Measurements from ENCODE around the gene SVBP.

DNA sequence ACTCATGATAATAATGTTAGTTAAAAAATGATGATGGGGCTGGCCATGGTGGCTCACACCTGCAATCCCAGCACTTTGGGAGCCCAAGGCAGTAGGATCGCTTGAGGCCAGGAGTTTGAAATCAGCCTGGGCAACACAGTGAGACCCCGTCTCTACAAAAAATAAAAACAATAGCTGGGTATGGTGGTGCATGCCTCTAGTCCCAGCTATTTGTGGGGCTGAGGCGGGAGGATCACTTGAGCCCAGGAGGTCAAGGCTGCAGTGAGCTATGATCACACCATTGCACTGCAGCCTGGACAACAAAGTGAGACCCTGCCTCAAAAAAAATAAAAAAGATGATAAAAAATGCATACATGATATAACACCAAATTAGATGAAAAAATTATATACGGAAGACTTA lies 55.6 kb downstream of the SVBP start:
- TF ChIP-seq, protein P1, sequence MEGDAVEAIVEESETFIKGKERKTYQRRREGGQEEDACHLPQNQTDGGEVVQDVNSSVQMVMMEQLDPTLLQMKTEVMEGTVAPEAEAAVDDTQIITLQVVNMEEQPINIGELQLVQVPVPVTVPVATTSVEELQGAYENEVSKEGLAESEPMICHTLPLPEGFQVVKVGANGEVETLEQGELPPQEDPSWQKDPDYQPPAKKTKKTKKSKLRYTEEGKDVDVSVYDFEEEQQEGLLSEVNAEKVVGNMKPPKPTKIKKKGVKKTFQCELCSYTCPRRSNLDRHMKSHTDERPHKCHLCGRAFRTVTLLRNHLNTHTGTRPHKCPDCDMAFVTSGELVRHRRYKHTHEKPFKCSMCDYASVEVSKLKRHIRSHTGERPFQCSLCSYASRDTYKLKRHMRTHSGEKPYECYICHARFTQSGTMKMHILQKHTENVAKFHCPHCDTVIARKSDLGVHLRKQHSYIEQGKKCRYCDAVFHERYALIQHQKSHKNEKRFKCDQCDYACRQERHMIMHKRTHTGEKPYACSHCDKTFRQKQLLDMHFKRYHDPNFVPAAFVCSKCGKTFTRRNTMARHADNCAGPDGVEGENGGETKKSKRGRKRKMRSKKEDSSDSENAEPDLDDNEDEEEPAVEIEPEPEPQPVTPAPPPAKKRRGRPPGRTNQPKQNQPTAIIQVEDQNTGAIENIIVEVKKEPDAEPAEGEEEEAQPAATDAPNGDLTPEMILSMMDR (conservative IDR thresholded peaks at IDR 0.05): no peak
- no peak for TF ChIP-seq EZH2 (IDR thresholded peaks at IDR 0.05; ENCODE audit: low read depth)

Data from PC-9 (cell line).